Coronary artery (tissue), 2 donors: ENCODE data around the gene LRRN4CL.

Experiments used
- DNase-seq: peaks from one replicate; pipeline ENCODE4 v3.0.0-alpha.2; 2017; ENCODE audit warnings: low spot score
- H3K27ac ChIP-seq, 2 donors: fragments of 200-600 bp; sonication (generic); one replicate each; pipeline ENCODE4 v1.5.1; 2016 to 2019
- H3K4me3 ChIP-seq: fragments of 200-600 bp; sonication (generic); 2 replicates; pipeline ENCODE4 v1.5.1; 2016; ENCODE audit warnings: mild to moderate bottlenecking, moderate library complexity
- CTCF ChIP-seq: fragments of 200-600 bp; sonication (generic); IDR thresholded peaks from one replicate; pipeline ENCODE4 v1.5.1; 2019; ENCODE audit warnings: antibody characterized with exemption

LRRN4CL gene

DNA sequence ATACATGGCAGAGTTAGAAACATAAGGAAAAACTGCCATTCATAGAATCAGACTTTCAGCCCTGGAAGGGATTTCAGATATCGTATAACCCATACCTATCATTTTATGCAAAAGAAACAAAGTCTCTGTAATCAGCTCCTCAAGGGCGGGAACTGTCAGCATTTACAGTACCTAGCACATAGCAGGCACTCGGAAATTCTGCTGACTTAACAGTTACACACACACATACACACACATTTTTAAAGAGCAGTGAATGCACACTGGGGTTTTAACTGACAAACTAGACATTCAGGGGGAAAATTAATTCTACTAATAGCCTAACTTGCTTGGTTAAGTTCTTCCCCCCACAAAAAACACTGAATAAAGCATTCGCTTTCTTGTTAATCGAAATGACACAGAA is 26.9 kb upstream of the LRRN4CL start:
- H3K27ac ChIP-seq = no peak overlapping the region
- H3K4me3 ChIP-seq = no peak overlapping the region
- no peak for TF ChIP-seq CTCF
- no peak for DNase-seq

DNA sequence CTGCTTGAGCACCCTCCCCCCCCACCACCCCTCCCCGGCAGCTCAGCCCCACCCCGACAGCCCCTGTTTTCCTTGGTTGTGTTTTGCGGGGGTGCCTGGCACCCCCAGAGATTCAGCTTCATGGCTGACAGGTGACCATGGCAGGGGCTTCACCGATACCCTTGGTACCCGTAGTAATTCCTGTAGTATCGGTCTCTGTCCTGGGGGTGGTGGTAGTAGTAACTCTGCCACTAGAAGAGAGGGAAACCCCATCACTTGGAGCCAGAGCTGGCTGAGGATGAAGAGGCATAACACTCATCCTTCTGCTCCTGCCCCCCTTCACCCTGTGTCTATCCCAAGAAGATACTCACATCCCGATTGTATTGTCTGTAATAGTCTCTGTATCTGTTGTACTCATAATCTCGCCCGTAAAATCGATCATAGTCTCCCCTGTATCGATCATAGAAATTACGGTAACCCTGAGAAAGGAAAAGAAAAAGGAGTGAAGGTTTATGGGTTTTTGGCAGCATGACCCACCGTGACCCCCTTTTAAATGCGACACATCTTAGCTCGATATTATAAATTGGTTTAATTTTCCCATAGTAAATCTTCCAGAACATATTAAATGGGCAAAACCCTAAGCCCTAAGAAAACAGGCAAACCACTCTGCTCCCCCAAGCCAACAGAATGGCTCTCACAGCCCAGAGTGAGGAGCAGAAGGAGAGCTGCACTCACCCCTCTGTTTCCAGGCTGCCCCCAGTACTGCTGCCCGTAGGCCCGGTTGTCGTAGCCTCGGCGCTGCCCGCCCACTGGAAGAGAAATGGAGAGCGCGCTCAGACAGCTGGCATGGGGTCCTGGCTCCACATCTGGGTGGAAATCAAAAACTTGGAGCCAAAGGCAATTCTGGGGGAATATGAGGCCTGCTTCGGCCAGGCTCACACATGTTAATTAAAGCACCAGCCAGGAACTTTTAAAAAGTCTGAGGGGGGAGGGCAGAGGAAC is 26.1 kb upstream of the LRRN4CL start:
- DNase-seq = no peak
- no peak overlapping the region for H3K27ac ChIP-seq
- TF ChIP-seq CTCF = no peak
- no peak overlapping the region for H3K4me3 ChIP-seq

DNA sequence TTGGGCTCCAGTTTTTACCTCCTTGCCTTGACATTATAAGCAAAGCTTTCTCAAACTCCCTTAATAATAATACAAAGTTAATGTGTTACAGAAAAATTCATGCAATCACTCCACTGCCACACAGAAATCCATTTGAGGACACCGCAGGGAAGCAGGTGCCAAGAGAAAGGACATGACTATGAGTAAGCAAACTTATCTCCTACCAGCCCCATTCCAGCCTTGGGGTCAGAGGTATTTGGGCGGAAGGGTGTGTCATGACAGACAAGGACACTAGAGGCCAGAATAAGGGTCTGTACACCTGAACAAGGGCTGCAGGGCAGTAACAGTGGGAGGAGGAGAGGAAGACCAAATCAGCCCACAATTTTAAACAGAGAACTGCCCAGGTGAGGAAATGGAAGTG is 24.0 kb upstream of the LRRN4CL start:
- no peak overlapping the region for H3K27ac ChIP-seq
- TF ChIP-seq CTCF = no peak
- H3K4me3 ChIP-seq = no peak overlapping the region
- no peak for DNase-seq

DNA sequence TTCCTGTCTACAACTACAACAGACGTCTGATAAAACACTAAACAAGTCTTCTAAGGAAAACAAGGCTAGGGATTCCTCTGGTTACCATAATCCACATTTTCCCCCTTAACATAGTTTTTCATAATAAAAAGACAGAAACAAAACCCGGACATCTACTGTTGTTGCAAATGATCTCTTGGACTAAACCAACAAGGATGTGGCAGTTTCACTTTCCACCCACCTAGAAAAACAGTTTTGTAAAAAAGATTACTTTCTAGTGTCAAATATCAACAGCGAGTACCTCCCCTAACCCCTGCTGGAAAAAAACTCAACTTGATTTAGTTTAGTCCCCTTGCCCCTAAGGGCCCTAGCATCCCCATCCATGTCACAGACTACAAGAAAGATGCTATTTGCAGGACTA is 23.5 kb upstream of the LRRN4CL start:
- DNase-seq = no peak
- no peak overlapping the region for H3K4me3 ChIP-seq
- H3K27ac ChIP-seq = no peak overlapping the region
- TF ChIP-seq CTCF = no peak

- DNase-seq = no peak
- no peak overlapping the region for H3K27ac ChIP-seq
- TF ChIP-seq CTCF = no peak
These were observed 23.0 kb upstream of the LRRN4CL start for GRCh38 chr11:62712276-62712812.

GRCh38 chr11:62710001-62710345 is 20.6 kb upstream of the LRRN4CL start:
- DNase-seq = peak; percentile 75
- no peak for TF ChIP-seq CTCF
- Histone ChIP-seq H3K27ac (peak overlapping the region; percentile 88 to 93), H3K4me3 (peak overlapping the region; percentile 78)

More at GRCh38 chr11:62712276-62712812, 23.0 kb upstream of the LRRN4CL start:
- no peak overlapping the region for H3K4me3 ChIP-seq
